Stimulated activated CD4-positive, alpha-beta T cell treated with anti-CD3 and anti-CD28 coated beads, Interleukin-2, amount 100 ng/mL, for 48 hours (primary cell): Measurements from ENCODE around the gene TBX1.
"Not testable (repeated sequence)": the region's sequence is repeated elsewhere in the genome, so short reads cannot be mapped to it uniquely, and the experiment has no call there.

ENCODE experiments used
- DNase-seq, 2 donors: peaks; one replicate each; pipeline ENCODE4 v3.0.0-alpha.2; 2020

Gene TBX1

GRCh38 chr22:19786959-19787848 lies 26.6 kb downstream of the TBX1 start:
- no peak for DNase-seq

- DNase-seq, result no peak
These were observed 27.2 kb downstream of the TBX1 start for GRCh38 chr22:19787849-19788141.

- DNase-seq, result no peak
These were observed 28.2 kb downstream of the TBX1 start for GRCh38 chr22:19788661-19789225.

GRCh38 chr22:19789406-19789805 lies 28.8 kb downstream of the TBX1 start:
- DNase-seq, result no peak

DNA sequence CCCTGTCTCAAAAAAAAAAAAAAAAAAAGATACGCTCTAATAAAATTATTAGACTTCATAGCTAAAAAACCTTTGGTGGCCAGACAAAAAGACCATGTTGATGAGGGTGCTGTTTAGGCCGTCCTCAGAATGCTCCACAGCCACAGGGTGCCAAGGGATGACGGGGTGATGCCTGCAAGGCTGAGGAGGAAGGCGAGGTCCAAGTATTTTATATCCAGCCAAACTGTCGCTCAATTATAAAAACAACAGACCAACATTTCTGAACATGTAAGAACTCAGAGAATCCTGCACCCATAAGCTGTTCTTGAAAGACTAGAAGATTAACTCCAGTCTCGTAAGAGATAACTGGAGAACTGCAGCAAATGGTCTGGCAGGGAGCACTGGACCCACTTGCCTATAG lies 29.2 kb downstream of the TBX1 start:
- no peak for DNase-seq

DNA sequence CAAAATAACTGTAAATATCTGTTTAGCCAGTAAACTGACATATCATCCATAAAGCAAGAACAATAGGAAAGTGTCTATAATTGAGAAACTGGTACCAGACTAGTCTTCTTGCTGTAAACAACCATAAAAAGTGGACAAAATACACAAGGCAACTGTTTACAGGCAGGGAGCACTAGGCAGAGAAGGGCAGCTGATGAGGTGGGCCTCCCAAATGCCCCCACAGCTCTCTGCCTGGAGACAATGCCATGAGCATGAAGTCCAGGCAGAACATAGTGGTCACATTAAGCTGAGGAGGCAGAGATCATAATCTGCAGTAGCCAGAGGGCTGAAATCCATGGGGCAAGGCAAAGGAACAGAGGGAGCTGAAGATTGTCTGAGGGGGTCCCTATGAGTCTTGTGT lies 30.7 kb downstream of the TBX1 start:
- DNase-seq, result no peak

DNA sequence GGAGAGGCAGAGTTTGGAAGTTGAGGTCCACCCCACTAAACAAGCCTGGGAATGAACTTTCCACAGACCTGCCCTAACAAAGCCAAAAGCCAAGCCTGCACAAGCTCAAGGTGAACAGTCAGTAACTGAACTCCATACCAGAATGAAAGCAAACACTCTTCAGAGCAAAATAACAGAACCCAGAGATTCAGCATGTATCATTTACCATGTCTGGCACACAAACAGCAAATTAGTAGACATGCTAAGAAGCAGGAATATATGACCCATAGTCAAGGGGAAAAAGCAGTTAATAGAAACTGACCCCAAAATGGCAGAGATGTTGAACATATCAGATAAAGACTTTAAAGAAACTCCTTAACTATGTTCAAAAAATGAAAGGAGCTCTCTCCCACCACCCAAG lies 31.3 kb downstream of the TBX1 start:
- DNase-seq, result no peak

GRCh38 chr22:19792383-19792896 lies 31.9 kb downstream of the TBX1 start:
- DNase-seq, result not testable (repeated sequence)

- no peak for DNase-seq
These were observed 32.6 kb downstream of the TBX1 start for GRCh38 chr22:19793161-19793560.

DNA sequence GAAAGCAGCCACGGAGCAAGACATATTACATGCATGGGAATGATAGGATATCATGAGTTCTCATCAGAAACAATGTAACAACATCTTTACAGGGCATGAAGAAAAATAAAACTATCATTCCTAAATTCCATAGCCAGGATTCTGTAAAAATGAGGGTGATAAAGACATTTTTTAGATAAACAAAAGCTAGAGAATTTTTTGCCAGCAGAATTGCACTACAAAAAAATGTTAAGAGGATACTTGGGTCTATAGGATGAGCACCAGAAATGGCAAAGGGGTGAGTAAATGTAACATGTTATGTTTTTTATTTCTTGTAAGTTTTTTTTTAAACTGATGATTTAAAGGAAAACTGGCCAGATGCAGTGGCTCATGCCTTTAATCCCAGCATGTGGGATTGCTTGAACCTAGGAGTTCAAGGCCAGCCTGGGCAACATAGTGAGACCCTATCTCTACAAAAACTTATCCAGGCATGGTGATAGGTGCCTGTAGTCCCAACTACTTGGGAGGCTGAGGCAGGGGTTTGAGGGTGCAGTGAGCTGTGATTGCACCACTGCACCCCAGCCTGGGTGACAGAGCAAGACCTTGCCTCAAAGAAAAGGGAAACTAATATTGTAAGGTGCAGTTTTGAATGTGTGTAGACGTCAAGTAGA lies 33.2 kb downstream of the TBX1 start:
- no peak for DNase-seq

DNA sequence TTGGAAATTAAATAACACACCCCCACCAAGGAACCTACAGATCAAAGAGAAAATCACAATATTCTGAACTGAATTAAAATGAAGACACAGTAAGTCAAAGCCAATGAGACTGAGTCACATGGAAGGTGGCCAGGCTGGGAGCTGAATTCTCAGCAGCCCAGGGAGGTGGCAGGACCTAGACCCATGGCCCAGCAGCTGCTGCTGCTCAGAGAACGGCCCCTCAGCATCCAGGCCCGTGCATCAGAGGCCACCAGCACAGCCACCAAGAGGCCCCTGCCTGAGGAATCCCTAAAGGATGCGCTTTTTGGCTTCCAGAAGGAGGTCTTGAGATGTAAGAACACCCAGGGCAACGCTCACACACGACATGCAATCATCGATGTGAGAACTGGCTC lies 35.0 kb downstream of the TBX1 start:
- no peak for DNase-seq

GRCh38 chr22:19796160-19796559 lies 35.6 kb downstream of the TBX1 start:
- DNase-seq, result no peak

- DNase-seq, result no peak
These were observed 36.8 kb downstream of the TBX1 start for GRCh38 chr22:19797086-19798002.

DNA sequence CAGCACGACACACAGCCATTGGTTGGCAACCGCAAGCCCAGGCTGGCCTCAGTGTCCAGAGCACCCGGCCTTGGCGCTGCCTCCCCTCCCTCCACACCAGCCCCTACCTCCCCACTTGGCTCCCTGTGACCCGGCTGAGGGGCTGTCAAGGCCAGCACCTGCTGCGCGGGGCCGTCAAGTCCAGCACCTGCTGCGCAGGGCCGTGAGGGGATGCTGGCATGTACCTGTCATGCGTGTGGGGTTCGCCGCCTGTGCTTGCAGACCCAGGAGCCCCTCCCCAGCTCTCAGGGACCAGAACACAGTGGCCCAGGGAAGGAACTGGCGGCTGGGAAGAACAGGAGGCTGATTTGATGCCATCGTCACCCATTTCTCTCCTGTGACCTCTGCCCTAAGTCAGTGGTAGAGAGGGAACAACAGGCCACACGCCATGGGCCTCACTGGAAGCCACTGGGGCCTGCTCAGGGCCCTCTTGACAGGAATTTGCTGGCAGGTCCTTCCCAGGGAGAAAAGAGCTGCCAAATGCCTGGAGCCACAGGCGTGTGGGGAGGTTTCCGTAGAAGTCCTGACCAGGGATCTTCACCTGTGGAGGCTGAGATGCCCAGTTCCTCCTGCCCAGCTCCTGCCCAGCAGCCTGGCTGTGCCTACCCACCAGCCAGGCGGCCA lies 37.6 kb downstream of the TBX1 start:
- no peak for DNase-seq

- DNase-seq, result no peak
These were observed 38.3 kb downstream of the TBX1 start for GRCh38 chr22:19798891-19799293.

DNA sequence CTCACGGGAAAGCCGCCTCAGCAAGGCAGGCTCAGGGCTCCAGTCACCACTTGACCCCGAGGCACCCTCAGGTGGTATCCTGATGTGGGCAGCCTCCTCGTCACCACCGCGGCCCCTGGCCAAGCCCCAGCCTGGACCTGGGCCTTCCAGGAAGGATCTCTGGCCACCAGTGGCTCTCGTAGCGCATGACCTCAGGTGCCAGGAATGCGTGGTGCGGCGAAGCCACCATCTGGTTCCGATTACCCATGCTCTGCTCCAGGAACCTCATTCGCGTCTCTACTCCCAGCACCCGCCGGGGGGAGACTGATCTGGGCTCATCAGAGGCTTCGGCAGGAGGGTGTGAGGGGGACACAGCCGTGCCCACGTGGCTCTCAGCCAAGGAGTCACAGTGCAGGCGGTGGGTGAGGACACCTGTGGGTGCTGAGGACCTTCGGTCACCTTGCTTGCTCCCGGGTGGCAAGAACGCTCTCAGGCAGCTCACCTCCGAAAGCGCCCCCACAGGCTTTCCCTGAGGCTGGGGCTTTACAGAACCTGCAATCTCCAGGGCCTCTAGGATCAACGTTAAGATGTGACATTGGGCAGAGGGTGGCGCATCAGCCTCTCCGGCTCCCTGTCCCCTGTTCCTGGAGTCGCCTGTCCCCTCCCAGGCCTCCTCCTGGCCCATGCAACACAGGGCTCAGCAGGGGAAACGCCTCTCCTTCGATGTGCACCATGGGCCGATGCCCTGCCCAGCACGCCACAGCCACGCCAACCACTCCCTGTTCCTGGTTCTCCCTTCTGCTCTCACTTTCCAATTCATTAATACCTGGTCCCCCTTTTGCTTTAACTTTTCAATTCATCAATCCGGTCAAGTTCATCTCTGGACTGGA lies 39.0 kb downstream of the TBX1 start:
- no peak for DNase-seq

DNA sequence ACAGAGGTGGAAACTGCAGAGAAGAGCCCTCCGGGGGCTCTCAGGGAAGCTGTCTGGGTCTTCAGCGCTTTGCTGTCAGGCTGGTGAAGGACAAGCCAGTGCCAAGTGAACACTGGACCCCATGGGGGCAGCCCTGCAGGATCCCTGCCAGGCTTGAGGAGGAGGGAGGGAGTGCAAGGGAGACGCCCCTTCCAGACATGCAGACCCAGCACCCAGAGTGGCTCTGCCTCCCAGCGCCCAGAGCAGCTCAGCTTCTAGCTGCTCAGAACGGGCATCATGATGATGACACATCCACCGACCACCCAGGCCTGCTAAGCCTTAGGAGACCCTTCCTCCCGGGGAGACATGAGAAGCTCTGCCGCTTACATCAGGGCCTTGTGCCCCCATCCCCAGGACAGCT lies 39.7 kb downstream of the TBX1 start:
- DNase-seq, result no peak

DNA sequence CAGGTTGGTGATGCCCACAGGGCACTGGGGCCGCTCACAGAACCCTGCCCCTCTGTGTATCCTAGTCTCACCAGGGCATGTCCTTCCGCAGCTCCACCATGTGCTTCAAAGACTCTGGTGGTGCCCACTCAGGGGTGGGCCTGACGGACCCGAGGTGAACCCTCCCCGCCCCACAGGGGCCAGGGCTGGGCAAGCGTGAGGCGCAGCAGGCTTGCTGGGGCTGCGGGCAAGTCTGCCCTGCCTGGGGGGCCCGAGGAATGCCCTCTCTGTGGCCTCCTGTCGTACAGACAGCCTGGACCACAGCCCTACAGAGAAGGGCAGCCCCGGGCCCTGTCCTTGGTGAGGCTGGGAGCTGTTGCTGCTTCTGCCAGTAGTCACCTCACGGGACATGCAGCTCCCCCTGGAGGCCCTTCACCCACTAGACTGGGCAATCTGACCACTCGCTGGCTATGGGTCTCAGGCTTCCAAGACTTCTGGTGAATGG lies 40.2 kb downstream of the TBX1 start:
- no peak for DNase-seq

- DNase-seq, result no peak
These were observed 40.9 kb downstream of the TBX1 start for GRCh38 chr22:19801340-19802000.

DNA sequence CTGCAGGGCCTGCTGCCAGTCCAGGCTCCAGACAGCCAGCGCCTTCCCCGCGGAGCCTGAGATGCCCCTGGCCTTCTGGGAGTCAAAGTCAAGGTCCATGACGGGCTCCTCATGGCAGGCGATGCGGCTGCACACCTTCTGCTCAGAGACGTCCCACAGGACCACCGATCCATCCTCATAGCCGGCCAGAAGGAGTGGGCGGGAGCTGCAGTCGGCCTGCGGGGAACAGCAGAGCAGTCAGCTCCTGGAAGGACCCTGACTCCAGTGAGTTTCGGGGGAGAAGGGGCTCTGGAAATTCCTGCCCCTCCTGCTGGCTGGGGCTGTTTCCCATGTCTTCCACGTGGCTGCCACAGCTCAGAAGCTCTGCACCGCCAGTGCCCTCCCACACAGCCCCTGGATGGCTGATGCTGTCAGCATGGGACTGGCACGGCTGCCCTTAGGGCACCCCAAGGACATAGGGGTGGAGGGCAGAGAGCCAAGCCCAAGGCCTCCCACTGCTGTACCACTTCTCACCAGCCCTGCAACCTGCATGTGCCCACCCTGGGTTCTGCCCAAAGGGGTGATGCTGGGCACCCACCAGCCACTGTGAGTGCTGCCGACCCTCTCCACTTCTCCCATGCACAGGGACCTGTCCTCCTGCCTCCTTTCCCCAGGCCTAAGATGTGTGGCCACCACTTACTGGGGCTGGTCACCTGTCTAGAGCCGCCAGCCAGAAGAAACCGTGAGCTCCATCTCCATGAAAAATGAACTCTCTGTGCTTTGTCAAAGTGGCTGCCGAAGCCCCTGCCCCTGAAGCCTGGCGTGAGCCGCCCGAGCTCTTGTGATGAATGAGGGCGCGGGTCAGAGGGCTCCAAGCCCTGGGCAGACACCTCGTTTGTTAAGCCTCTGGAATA lies 41.7 kb downstream of the TBX1 start:
- DNase-seq, result no peak
